HCT116 (cell line): ENCODE results near the gene ZRANB1. TPM values are rescaled to one million over a fixed set of nuclear protein-coding genes. Genes with fewer than 3 reads are reported as not detected.

Experiments used
- ATAC-seq: fragments of 200-7000 bp; cut with Tn5 transposase; 2 replicates; pipeline ENCODE4 v1.9.1; 2020; ENCODE audit warnings: mild to moderate bottlenecking, moderate library complexity
- BruUV-seq: library from RNA; stranded (reverse); fragments of 400-500 nt; replicated peaks from 2 replicates; lab custom pipeline; 2021; lab: Mats Ljungman, UMichigan
- CTCF ChIA-PET: fragments of 300-600 bp; sonication (Branson Sonifier 250); formaldehyde crosslinking; loops from one replicate; lab custom pipeline; 2021; ENCODE audit warnings: antibody characterized with exemption; lab: Charles Lee
- POLR2A ChIA-PET: fragments of 300-600, 350-600 bp; sonication (Branson Sonifier 250); formaldehyde crosslinking; loops from one replicate; lab custom pipeline; 2021; ENCODE audit warnings: antibody characterized with exemption; lab: Charles Lee
- RAD21 ChIA-PET, 2 experiments: fragments of 300-600 bp; sonication (Branson Sonifier 250); formaldehyde crosslinking; loops; one replicate each; lab custom pipeline; 2023; ENCODE audit warnings: low total read pairs in 2 of 2; ENCODE audit not compliant: uncharacterized antibody in 2 of 2, unreplicated experiment in 2 of 2, low non-redundant PET in 1 of 2; lab: Charles Lee
- DNase-seq: peaks from one replicate; pipeline ENCODE4 v3.0.0-alpha.2; 2010; ENCODE audit warnings: low read depth, low spot score
- H2AFZ ChIP-seq: fragments of 200-600 bp; shearing (Covaris generic), sonication (generic); 2 replicates; pipeline ENCODE4 v1.6.1; 2017; ENCODE audit warnings: low read depth, mixed run types, mixed read lengths, antibody characterized with exemption, low read length; ENCODE audit not compliant: poor library complexity, severe bottlenecking
- H3K27ac ChIP-seq: 2 replicates; pipeline ENCODE4 v1.5.1; 2012; ENCODE audit warnings: low read depth, low read length
- H3K27me3 ChIP-seq: fragments of 200-600 bp; sonication (generic); 2 replicates; pipeline ENCODE4 v1.6.1; 2016; ENCODE audit warnings: mixed run types, low read length, mixed read lengths; ENCODE audit not compliant: insufficient read depth
- H3K36me3 ChIP-seq, 2 experiments: fragments of 200-500 bp in 1 of 2; fragments of 200-600 bp in 1 of 2; sonication (Bioruptor generic) in 1 of 2; sonication (generic) in 1 of 2; 2 replicates each; pipeline versions ENCODE4 v1.5.1 to v1.6.1; 2014 to 2016; ENCODE audit warnings: low read length in 2 of 2, inconsistent platforms in 1 of 2, mixed read lengths in 1 of 2, mixed run types in 1 of 2; ENCODE audit not compliant: insufficient read depth in 2 of 2, control insufficient read depth in 1 of 2
- H3K4me1 ChIP-seq, 2 experiments: fragments of 200-600 bp in 1 of 2; sonication (generic) in 1 of 2; 2 replicates each; pipeline versions ENCODE4 v1.5.1 to v1.6.1; 2012 to 2017; ENCODE audit warnings: low read length in 2 of 2, inconsistent platforms in 1 of 2, mild to moderate bottlenecking in 1 of 2, mixed read lengths in 1 of 2, mixed run types in 1 of 2, moderate library complexity in 1 of 2; ENCODE audit not compliant: insufficient read depth in 2 of 2, control insufficient read depth in 1 of 2
- H3K4me2 ChIP-seq: fragments of 200-600 bp; sonication (generic); 2 replicates; pipeline ENCODE4 v1.6.1; 2017; ENCODE audit warnings: mixed run types, low read length, mixed read lengths
- H3K4me3 ChIP-seq, 2 experiments: fragments of 200-600 bp in 1 of 2; sonication (generic) in 1 of 2; replicated peaks in 1 of 2; 2 replicates each; pipeline ENCODE4 v1.5.1; 2011 to 2016; ENCODE audit warnings: low read length in 2 of 2, control low read depth in 1 of 2, low read depth in 1 of 2, mild to moderate bottlenecking in 1 of 2, mixed read lengths in 1 of 2, mixed run types in 1 of 2
- H3K79me2 ChIP-seq: fragments of 200-600 bp; sonication (generic); 2 replicates; pipeline ENCODE4 v1.6.1; 2017; ENCODE audit warnings: mild to moderate bottlenecking, mixed run types, low read length, moderate library complexity, mixed read lengths; ENCODE audit not compliant: insufficient read depth
- H3K9ac ChIP-seq: fragments of 200-600 bp; sonication (generic); 2 replicates; pipeline ENCODE4 v1.6.1; 2016; ENCODE audit warnings: low read length, mixed read lengths
- H3K9me2 ChIP-seq: fragments of 200-600 bp; sonication (generic), shearing (Covaris generic); 2 replicates; pipeline ENCODE4 v1.6.1; 2017; ENCODE audit warnings: mixed run types, mild to moderate bottlenecking, moderate library complexity; ENCODE audit not compliant: insufficient read depth
- H3K9me3 ChIP-seq, 2 experiments: fragments of 200-500 bp in 1 of 2; fragments of 200-600 bp in 1 of 2; sonication (Bioruptor generic) in 1 of 2; sonication (generic) in 1 of 2; 2 replicates each; pipeline ENCODE4 v1.6.1; 2014 to 2017; ENCODE audit warnings: low read length in 2 of 2, mixed read lengths in 2 of 2, inconsistent platforms in 1 of 2, low read depth in 1 of 2, mild to moderate bottlenecking in 1 of 2, mixed run types in 1 of 2, moderate library complexity in 1 of 2; ENCODE audit not compliant: control insufficient read depth in 1 of 2, insufficient read depth in 1 of 2
- H4K20me1 ChIP-seq: fragments of 200-600 bp; sonication (generic), shearing (Covaris generic); 2 replicates; pipeline ENCODE4 v1.6.1; 2017; ENCODE audit warnings: mixed run types, mild to moderate bottlenecking, moderate library complexity; ENCODE audit not compliant: insufficient read depth
- CEBPB ChIP-seq: IDR thresholded peaks from 2 replicates; pipeline ENCODE4 v1.6.1; 2012; ENCODE audit warnings: low read depth
- ELF1 ChIP-seq: IDR thresholded peaks from 2 replicates; pipeline ENCODE4 v1.6.1; 2012; ENCODE audit warnings: low read depth, borderline replicate concordance
- EZH2 ChIP-seq: fragments of 200-600 bp; sonication (generic); IDR thresholded peaks from 2 replicates; pipeline ENCODE4 v1.6.1; 2017; ENCODE audit warnings: antibody characterized with exemption, mixed run types
- EZH2phosphoT487 ChIP-seq: fragments of 200-600 bp; IDR thresholded peaks from 2 replicates; pipeline ENCODE4 v1.6.1; 2018; ENCODE audit warnings: antibody characterized with exemption, borderline replicate concordance
- FOSL1 ChIP-seq: IDR thresholded peaks from 2 replicates; pipeline ENCODE4 v1.6.1; 2012; ENCODE audit warnings: low read depth
- JUND ChIP-seq: IDR thresholded peaks from 2 replicates; pipeline ENCODE4 v1.6.1; 2012
- TCF7L2 ChIP-seq: IDR thresholded peaks from 2 replicates; pipeline ENCODE4 v1.7.0; 2011; ENCODE audit warnings: borderline replicate concordance, inconsistent platforms; ENCODE audit not compliant: insufficient read depth, insufficient read length; ENCODE audit errors: extremely low read depth
- YY1 ChIP-seq: IDR thresholded peaks from 2 replicates; pipeline ENCODE4 v1.6.1; 2011; ENCODE audit warnings: low read length, low read depth, moderate library complexity, mild to moderate bottlenecking; ENCODE audit not compliant: insufficient replicate concordance; ENCODE audit errors: extremely low read depth
- intact Hi-C: fragments of 100-400 bp; cut with micrococcal nuclease; formaldehyde crosslinking; loops from 2 replicates; pipeline ENCODE4 v1.10.0; 2022
- total RNA-seq: library from RNA; stranded (reverse); gene quantifications from one replicate; pipeline ENCODE4 v1.2.1, GENCODE V29; 2021; ENCODE audit not compliant: unreplicated experiment
- TF ChIP-seq, protein P1 (sequence below), 3 experiments: fragments of 200-600 bp in 1 of 3; sonication (generic) in 1 of 3; IDR thresholded peaks in 2 of 3; conservative IDR thresholded peaks in 1 of 3; 2 replicates each; pipeline ENCODE4 v1.5.1; 2012 to 2017; ENCODE audit warnings: low read depth in 2 of 3, low read length in 2 of 3, antibody characterized with exemption in 1 of 3, borderline replicate concordance in 1 of 3, control low read depth in 1 of 3, mild to moderate bottlenecking in 1 of 3, mixed read lengths in 1 of 3, mixed run types in 1 of 3, moderate library complexity in 1 of 3; ENCODE audit not compliant: insufficient read depth in 1 of 3

Gene ZRANB1
- total RNA-seq, 1 experiment from 2014 or later: 23.9 TPM

DNA sequence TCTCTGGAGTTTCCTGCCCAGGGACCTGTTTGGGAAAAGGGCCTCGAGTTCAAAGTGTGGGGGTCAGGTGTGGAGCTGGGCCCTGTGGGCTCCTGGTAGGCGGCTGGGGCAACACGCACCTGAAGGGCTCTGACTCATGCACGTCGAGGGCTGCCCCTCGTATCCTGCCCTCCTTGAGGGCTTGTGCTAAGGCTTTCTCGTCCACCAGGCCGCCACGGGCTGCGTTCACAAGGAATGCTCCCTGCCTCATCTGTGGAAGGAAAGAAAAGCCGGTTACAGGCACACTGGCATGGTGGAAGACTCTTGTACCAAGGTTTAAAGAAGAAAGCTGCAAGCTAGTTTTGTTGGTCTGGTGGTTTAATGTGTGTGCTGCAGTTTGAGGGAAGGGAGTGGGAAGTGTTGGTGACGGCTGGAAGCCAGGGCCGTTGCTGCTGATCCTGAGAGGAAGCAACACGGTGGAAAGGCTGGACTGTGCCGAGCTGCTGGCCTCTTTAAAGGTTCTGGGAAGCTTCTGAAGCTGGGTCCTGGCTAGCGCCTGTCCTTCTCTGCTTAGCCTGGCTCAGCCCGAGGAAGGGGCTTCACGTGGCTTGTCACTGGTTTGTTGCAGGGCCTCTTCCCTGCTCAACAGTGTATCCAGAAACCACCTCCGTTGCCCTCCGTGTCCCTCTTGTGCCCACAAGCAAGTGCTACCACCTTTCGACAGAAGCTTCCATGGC is 52.0 kb downstream of the ZRANB1 start:
- Histone ChIP-seq H3K4me3 (no peak overlapping the region), H3K9me2 (no peaks in the 10 kb centered on the region), H3K79me2 (peaks cover 6% of the 10 kb centered on the region; the same call in 1 of the 2 replicates), H2AFZ (no peak overlapping the region), H3K27ac (no peak overlapping the region), H3K9ac (no peak overlapping the region), H4K20me1 (peaks cover 10% of the 10 kb centered on the region; the same call in 1 of the 2 replicates), H3K27me3 (no peaks in the 10 kb centered on the region), H3K36me3 (peaks cover 62 to 69% of the 10 kb centered on the region in 2 experiments), H3K9me3 (no peaks in the 10 kb centered on the region), H3K4me1 (no peaks in the 10 kb centered on the region), H3K4me2 (no peak overlapping the region)
- intact Hi-C loops: loop anchor here (5.0 to 10.0 kb wide), 2 partner anchors 351 to 633 kb away; no protein-coding TSS in a partner anchor
- no peak for DNase-seq
- TF ChIP-seq ELF1 (no peak), EZH2phosphoT487 (no peak), CEBPB (no peak), JUND (no peak), FOSL1 (no peak), YY1 (no peak), EZH2 (no peak), TCF7L2 (no peak)
- TF ChIP-seq, protein P1, sequence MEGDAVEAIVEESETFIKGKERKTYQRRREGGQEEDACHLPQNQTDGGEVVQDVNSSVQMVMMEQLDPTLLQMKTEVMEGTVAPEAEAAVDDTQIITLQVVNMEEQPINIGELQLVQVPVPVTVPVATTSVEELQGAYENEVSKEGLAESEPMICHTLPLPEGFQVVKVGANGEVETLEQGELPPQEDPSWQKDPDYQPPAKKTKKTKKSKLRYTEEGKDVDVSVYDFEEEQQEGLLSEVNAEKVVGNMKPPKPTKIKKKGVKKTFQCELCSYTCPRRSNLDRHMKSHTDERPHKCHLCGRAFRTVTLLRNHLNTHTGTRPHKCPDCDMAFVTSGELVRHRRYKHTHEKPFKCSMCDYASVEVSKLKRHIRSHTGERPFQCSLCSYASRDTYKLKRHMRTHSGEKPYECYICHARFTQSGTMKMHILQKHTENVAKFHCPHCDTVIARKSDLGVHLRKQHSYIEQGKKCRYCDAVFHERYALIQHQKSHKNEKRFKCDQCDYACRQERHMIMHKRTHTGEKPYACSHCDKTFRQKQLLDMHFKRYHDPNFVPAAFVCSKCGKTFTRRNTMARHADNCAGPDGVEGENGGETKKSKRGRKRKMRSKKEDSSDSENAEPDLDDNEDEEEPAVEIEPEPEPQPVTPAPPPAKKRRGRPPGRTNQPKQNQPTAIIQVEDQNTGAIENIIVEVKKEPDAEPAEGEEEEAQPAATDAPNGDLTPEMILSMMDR (IDR thresholded peaks at IDR 0.05 in 2 of 3, conservative IDR thresholded peaks at IDR 0.05 in 1 of 3; ENCODE audit: borderline replicate concordance in 1 of 3, insufficient read depth in 1 of 3, low read depth in 2 of 3, low read length in 2 of 3): no peak
- RAD21 ChIA-PET: interaction anchor here in 1 of 2 experiments (1.4 kb wide), 1 partner anchor 54 kb away, joined by 3 read pairs; no protein-coding TSS in a partner anchor
- ATAC-seq: no peak
- BruUV-seq: no TSS peak
- POLR2A ChIA-PET: no interaction called here
- CTCF ChIA-PET: interaction anchor here (1.2 to 2.4 kb wide), 5 partner anchors 26 to 378 kb away, joined by 3 to 17 read pairs (median 6); no protein-coding TSS in a partner anchor
